Activated T-helper 9 cell treated with anti-CD3 and anti-CD28 coated beads, Interleukin-2, amount 50 U/mL, for 16 hours (primary cell): ENCODE data around the gene OR4K1.
"Not testable (repeated sequence)": the region's sequence is repeated elsewhere in the genome, so short reads cannot be mapped to it uniquely, and the experiment has no call there.

Source experiments
- DNase-seq: peaks from one replicate; pipeline ENCODE4 v3.0.0-alpha.2; 2020; ENCODE audit warnings: low read depth

Gene OR4K1, protein sequence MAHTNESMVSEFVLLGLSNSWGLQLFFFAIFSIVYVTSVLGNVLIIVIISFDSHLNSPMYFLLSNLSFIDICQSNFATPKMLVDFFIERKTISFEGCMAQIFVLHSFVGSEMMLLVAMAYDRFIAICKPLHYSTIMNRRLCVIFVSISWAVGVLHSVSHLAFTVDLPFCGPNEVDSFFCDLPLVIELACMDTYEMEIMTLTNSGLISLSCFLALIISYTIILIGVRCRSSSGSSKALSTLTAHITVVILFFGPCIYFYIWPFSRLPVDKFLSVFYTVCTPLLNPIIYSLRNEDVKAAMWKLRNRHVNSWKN

DNA sequence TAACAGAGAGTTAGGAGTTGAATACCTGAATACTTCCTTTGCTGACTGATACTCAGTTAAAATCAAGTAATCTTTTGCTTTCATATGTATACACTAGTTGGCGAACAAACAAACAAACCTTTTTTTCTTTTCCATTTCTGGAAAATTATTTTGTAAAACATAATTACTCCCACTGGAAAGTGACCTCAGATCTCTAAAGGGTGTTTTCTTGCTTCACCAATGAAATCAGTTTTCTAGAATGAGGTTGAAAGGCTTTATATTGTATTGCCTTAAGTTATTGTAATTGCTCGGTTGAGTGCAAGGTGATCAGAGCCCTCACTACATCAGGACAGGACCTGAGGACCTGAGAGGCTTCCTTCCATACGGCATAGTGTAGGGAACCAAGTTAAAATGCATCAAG, at the start of gene OR4K1:
TSS of gene OR4K1 (plus strand) at position 301 of the 400 bp plus-strand sequence. CDS start 4,750 bp downstream, outside the sequence.
- DNase-seq = no peak

GRCh38 chr14:19895282-19895681, 35.4 kb upstream of the OR4K1 start:
- no peak for DNase-seq

DNA sequence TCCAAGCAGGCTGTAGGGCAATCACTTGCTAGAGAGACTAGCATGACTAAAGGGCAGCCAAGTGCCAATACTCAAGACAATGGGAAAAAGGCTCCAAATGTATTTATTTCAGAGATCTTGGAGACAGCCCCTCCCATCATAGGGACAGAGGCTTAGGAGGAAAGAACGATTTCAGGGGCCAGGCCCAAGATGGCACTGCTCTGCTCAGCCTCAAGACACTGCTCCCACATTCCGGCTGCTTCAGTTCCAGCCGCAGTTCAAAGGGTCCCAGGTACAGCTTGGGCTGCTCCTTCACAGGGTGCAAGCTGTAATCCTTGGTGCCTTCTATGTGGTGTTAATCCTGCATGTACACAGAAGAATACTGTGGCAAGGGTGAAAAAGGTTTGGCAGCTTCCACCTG, 29.7 kb upstream of the OR4K1 start:
- DNase-seq = no peak

DNA sequence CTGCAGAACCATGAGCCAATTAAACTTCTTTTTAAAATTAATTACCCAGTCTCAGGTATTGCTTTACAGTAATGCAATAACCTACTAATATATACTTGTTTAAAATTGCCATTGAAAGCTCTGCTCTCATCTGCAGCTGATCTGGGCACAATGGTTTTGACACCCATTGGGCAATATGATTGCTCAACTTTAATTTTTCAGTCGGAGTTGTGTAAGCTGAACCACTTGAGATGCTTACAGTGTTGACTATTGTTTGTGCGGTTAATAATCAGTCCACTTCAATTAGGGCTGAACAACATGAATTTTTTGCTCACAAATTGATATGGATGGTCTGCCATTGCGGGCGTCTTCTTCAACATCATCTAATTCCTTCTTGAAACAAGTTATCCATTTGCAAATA, 28.3 kb upstream of the OR4K1 start:
- no peak for DNase-seq

GRCh38 chr14:19906665-19907064, 24.1 kb upstream of the OR4K1 start:
- no peak for DNase-seq

DNA sequence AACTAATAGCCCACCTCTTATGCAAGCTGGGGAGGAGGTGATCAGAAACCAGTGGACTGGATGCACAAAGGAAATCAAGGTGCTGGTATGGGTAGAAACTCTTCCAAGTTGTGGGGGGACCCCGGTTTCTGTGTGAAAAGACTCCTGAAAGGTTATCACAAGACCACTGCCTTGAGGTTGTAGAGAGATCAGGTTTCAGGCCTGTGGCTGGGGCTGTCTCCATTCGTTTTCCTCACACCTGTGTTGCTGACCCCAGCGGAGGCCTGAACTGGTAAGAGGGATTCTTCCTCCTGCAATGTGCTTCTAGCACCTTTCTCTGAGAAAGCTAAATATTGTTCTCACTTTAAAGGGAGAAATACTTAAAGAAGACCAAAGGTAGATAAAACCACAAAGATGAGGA, 19.6 kb upstream of the OR4K1 start:
- no peak for DNase-seq

- DNase-seq = no peak
Observed at GRCh38 chr14:19917243-19917642, 13.5 kb upstream of the OR4K1 start.

DNA sequence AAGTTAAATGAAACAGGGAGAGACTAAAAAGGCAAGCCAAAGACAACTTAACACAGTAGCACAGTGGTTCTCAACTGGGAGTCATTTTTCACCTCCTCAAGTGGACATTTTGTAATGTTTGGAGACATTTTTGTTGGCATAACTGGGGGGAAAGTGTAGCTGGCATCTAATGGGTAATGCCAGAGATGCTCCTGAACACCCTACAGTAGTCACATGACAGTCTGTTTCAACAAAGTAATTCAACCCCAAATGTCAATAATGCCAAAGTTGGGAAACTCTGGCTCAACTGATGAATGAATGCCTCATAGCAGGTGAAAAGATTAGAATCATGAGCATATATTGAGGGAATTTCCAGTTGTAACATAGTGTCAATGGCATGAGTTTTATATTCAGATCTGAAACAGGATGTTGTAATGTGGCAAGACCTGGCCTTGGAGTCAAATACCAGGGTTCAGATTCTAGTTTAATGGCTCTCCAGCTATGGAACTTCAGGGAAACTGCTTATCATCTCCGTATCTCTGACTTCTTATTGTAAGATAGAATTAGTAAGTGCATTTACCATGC, 12.7 kb upstream of the OR4K1 start:
- DNase-seq = no peak

DNA sequence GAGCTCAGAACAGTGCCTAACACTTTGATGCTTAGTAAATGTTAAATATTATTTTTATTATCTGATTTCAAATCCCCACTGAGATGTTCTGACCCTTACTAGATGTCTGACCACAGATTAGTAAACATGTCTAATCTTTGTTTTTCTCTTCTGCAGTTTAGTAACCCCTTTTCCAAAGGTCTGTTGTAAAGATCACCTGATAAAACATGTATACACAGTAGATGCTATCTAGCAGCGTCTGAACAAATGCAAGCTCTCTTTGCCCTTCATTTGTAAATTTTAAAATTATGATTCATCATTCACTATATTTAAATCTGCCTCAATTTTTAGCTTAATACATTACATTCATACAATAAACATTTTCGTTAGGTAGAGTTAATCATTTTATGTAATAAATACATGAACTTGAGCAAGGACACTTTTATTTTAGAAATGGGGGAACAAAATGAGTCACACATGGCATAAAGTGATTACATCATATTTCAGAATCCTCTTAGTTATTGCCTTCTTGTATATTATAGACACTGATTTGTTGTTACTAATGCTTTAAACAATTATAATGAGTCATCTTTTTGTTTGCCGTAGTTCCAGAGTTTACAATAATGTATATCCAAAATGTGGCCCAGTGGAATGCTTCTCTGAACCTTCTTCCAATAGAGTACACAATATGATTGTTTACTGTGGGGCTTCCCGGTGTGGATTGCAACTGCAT, 12.0 kb upstream of the OR4K1 start:
- DNase-seq = no peak

DNA sequence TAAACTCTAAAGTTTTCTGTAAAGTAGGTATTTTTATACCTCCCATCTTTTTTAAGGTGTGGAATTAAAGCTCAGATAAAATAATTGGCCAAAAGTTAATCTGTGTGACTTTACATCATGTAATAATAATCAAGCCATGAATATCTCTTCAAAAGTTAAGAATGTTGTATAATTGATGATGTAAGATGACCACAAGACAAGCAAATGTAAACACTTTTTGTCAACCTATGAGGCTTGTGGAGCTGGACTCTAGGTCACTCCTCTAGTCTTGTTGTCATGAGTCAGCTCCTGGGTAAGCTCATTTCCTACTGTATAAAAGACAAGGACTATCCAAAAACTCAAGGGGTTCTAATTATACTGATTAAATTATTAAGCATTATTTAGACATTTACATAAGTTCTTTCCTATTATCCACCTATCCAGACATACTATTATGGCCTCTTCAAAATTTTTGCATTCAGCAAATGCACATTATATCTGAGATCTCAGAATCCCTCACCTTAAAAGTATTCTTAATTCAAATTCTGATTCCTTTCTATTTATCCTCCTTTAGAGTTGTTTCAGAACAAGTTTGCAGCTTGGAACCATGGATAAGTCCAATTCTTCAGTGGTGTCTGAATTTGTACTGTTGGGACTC, 10.6 kb upstream of the OR4K1 start, which contains the start of gene OR4K5:
TSS of gene OR4K5 (plus strand) at position 587 of the 637 bp plus-strand sequence. CDS start at position 587, 0 bp downstream.
- no peak for DNase-seq

DNA sequence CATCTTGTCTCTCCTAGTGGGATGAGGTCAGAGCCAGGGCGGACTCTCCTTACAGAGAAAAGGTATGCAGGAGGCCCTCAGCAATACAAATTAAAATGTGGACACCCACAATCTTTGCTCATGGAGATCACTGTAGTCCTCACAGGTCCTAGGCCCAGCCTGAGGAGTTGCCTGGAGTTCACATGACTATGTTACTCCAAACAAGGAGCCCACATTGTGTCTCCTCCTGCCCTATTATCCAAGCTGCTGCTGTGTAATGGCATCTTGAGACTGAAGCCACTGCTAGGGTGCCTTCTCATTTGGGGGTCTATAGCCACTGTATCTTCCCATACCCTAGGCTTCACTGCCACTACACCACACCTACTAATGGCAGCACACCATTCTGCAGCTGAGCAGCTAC, 11.0 kb downstream of the OR4K1 start:
- DNase-seq = no peak

GRCh38 chr14:19947413-19948090, 16.8 kb downstream of the OR4K1 start:
- no peak for DNase-seq

GRCh38 chr14:19949218-19949617, 18.5 kb downstream of the OR4K1 start:
- no peak for DNase-seq

DNA sequence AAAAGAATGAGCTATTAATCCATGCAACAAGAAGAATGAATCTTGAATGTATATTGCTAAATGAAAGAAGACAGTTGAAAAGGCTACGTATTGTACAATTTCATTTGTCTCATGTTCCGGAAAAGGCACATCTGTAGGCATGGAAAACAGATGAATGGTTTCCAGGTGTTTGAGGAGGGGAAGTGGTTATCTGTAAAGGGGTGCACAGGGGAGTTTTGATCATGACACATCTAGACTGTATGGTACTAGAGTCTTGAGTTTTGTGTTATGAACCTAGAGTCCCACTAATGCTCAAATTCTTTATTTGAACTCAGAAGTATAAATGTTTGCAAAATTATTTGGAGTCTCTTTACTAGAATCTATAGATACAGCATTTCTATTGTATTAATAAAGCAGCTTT, 39.0 kb downstream of the OR4K1 start:
- not testable (repeated sequence) for DNase-seq

- DNase-seq = no peak
Observed at GRCh38 chr14:19974844-19975243, 44.1 kb downstream of the OR4K1 start.

GRCh38 chr14:19975291-19975690, 44.6 kb downstream of the OR4K1 start, which contains the start of gene OR4K15:
TSS of gene OR4K15 (plus strand) at chr14:19975591. CDS start at chr14:19975591, 0 bp downstream.
- DNase-seq = no peak
